Vagina (tissue), 2 donors: ENCODE data around the gene IL2RA.

ENCODE experiments used
- POLR2A ChIP-seq, 2 donors: fragments of 450-650 bp; IDR thresholded peaks; one replicate each; pipeline ENCODE4 v1.6.1; 2017; ENCODE audit warnings: antibody characterized with exemption in 2 of 2, mild to moderate bottlenecking in 2 of 2, moderate library complexity in 2 of 2
- TF ChIP-seq, protein P1 (sequence below), 3 experiments: fragments of 450-650 bp in 2 of 3; fragments of 200-600 bp in 1 of 3; sonication (generic) in 1 of 3; IDR thresholded peaks; one replicate each; pipeline ENCODE4 v1.5.1; 2017 to 2019; ENCODE audit warnings: antibody characterized with exemption in 3 of 3, mild to moderate bottlenecking in 2 of 3, moderate library complexity in 2 of 3

DNA sequence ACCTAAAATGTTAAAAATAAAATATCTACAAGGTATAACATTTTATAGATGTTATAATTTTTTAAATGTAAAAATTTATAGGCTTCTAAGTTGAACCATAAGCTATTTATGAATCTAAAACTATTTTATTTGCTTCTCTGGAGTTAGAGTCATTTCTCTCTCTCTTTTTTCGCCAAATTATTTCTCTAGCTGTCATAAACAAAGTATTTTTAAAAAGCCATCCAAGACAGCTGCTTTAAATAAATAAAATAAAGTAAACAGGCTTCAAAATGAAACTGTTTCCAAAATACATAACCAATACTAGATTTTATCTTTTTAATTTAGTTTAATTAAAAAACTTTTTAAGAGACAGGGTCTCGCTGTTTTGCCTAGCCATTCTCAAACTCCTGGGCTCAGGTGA is 72.4 kb downstream of the IL2RA start:
- TF ChIP-seq POLR2A (IDR thresholded peaks at IDR 0.05): no peak
- TF ChIP-seq, protein P1, sequence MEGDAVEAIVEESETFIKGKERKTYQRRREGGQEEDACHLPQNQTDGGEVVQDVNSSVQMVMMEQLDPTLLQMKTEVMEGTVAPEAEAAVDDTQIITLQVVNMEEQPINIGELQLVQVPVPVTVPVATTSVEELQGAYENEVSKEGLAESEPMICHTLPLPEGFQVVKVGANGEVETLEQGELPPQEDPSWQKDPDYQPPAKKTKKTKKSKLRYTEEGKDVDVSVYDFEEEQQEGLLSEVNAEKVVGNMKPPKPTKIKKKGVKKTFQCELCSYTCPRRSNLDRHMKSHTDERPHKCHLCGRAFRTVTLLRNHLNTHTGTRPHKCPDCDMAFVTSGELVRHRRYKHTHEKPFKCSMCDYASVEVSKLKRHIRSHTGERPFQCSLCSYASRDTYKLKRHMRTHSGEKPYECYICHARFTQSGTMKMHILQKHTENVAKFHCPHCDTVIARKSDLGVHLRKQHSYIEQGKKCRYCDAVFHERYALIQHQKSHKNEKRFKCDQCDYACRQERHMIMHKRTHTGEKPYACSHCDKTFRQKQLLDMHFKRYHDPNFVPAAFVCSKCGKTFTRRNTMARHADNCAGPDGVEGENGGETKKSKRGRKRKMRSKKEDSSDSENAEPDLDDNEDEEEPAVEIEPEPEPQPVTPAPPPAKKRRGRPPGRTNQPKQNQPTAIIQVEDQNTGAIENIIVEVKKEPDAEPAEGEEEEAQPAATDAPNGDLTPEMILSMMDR (IDR thresholded peaks at IDR 0.05): no peak
